GM18951 (cell line): ENCODE results near the gene DHRS12.

ENCODE experiments used
- POLR2A ChIP-seq: IDR thresholded peaks from 4 replicates; pipeline ENCODE4 v1.6.1; 2011; ENCODE audit warnings: mild to moderate bottlenecking; ENCODE audit not compliant: insufficient read length, insufficient read depth; ENCODE audit errors: extremely low read depth
- in situ Hi-C: fragments of 300-500 bp; cut with MboI; formaldehyde crosslinking; loops from one replicate; pipeline ENCODE4 v1.12.0; 2022; ENCODE audit warnings: low sequenced_read_pairs, mixed read lengths, inconsistent platforms; ENCODE audit not compliant: unreplicated experiment

Gene DHRS12

GRCh38 chr13:51823863-51824262 lies 19.9 kb upstream of the DHRS12 start:
- in situ Hi-C loops = no loop called here
- no peak for TF ChIP-seq POLR2A

DNA sequence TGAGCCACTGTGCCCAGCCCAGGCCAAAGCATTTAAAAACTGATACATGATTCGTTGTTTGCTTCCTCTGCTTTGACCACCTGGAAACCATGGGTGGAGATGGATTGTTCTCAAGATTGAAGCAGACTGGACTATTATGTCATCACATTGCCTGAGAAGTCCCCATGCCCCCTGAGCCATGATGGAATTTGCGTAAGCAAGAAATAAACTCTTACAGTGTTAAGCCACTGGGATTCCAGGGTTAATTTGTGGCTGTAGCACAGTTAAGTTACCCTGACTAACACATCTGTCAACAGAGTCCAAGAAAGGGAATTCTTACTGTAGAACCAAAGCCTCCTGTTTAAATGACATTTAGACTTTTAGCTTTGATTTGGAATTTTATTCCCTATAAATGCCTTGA lies 19.4 kb upstream of the DHRS12 start:
- in situ Hi-C loops = no loop called here
- no peak for TF ChIP-seq POLR2A

- in situ Hi-C loops = no loop called here
- TF ChIP-seq POLR2A = no peak
Measured at GRCh38 chr13:51822106-51822815, 18.3 kb upstream of the DHRS12 start.

GRCh38 chr13:51821606-51822005 lies 17.6 kb upstream of the DHRS12 start:
- in situ Hi-C loops = no loop called here
- TF ChIP-seq POLR2A = no peak

GRCh38 chr13:51820016-51820597 lies 16.1 kb upstream of the DHRS12 start:
- no peak for TF ChIP-seq POLR2A
- in situ Hi-C loops = no loop called here

DNA sequence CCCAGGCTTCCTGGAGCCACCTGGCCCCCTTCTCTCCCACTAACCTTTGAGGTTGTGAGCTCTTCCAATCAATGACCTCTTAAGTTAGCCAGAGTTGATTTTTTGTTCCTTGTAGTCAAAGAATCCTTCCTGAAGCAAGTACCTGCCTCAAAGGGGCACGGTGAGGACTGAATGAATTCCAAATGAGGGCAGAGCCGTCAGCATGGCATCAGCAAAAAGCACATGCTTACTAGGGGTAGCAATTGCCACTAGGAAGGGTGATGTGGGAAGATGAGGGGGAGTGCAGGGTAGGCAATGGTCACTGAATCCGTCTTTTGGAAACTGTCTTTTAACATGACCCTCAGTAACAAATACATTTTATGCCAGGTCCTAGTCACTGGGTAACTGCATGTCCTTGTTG lies 15.6 kb upstream of the DHRS12 start:
- in situ Hi-C loops = loop anchor here (5.0 kb wide), 1 partner anchor 308 kb away; the partner anchor contains the start of gene NEK5

GRCh38 chr13:51818781-51819511 lies 15.0 kb upstream of the DHRS12 start:
- in situ Hi-C loops = loop anchor here (5.0 kb wide), 1 partner anchor 308 kb away; the partner anchor contains the start of gene NEK5
- TF ChIP-seq POLR2A = no peak

More for the DNA sequence above, 15.6 kb upstream of the DHRS12 start:
- no peak for TF ChIP-seq POLR2A

DNA sequence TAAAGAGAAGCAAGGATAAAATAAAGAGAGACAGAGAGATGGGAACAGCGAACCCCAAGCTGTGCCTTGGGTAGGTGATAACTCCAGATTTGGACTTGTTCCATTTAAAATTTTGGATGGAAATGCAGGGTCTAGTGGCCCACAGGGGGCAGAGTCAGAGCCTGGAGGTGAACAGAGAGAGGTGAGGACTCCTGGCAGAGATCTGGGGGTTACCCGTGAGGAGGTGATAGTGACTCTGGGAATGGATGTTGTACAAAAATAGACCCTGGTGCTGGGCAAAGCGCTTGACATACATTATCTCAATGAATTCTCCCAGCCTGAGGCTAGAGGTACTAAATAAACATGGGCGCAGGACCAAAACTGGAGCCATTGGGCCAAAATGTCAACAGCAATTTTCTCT lies 14.3 kb upstream of the DHRS12 start:
- no peak for TF ChIP-seq POLR2A
- in situ Hi-C loops = loop anchor here (5.0 kb wide), 1 partner anchor 309 kb away; the partner anchor contains the start of gene NEK5

DNA sequence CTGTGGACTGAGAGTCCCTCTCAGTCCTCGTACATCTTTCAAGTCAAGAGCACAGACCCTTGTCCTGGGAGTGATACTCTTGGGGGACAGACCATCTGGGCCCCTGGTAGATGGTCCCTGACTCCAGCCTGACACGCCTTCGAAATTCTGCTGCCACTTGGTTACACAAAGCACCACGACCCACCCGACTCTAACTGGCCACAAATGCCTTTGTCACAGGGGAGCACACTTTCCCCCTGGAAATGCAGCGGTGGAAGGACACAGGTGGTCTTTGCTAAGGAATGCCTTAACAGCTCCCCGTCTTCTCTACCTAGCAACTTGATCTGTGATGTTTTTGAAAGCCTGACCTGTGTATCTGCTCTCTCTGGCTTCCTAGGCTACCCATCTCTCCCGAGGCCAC lies 13.8 kb upstream of the DHRS12 start:
- no peak for TF ChIP-seq POLR2A
- in situ Hi-C loops = loop anchor here (5.0 kb wide), 1 partner anchor 310 kb away; the partner anchor contains the start of gene NEK5

DNA sequence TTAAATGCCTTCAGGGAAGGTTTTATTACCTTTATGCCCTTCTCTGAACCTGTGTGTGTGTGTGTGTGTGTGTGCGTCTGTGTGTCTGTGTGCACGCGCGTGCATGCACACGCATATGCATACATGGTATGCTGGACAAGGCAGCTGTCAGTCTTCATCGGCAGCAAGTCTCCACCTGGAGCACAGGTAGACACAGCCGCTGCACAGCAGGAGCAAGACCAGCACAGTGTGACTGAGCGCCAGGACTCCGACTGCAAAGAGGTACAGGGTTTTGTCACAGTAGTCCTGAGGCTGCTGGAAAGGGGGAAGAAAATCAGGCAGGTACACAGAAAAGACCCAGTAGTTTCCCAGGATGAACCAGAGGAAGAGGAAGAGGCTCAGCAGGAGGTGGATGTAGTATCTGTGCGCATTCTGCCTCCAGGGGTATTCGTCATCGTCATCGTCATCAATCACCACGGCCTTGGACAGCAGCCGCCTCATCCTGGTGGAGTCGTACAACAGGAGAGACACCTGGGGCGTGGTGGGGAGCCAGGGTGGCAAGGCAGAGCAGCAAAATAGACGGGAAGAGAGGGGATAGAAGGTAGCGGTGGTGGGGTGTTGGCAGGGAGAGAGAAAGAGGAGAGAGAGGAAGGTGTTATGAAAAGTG lies 12.8 kb upstream of the DHRS12 start:
- in situ Hi-C loops = loop anchor here (5.0 kb wide), 1 partner anchor 311 kb away; the partner anchor contains the start of gene NEK5
- no peak for TF ChIP-seq POLR2A

DNA sequence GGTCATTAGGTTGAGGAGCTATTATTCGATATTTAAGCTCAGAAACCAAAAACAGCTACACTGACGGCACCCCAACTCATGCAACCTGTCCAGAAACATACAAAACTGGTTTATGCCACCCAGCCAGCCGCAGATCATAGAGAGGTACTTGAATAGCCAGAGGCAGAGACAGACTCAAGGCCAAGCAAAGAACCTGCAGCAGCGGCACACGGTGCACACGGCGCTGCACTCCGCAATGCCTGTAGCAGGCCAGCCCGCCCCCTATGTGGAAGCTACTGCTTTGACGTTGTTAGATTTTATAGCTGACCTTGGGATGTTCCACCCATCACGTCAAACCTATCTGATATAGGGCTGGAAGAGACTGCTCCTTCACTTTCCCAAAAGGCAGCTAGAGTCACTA lies 11.9 kb upstream of the DHRS12 start:
- no peak for TF ChIP-seq POLR2A
- in situ Hi-C loops = loop anchor here (5.0 kb wide), 1 partner anchor 311 kb away; the partner anchor contains the start of gene NEK5

- in situ Hi-C loops = loop anchor here (5.0 kb wide), 1 partner anchor 312 kb away; the partner anchor contains the start of gene NEK5
- TF ChIP-seq POLR2A = peak; percentile 17
Measured at GRCh38 chr13:51814825-51815650, 11.1 kb upstream of the DHRS12 start.
